ELF-1 (cell line): ENCODE data around the gene KCNG2.
"Not testable (repeated sequence)": the region's sequence is repeated elsewhere in the genome, so short reads cannot be mapped to it uniquely, and the experiment has no call there.

ENCODE experiments used
- DNase-seq: peaks from one replicate; pipeline ENCODE4 v3.0.0-alpha.2; 2016; ENCODE audit warnings: low read depth, low spot score

KCNG2 gene

GRCh38 chr18:79797518-79798345 lies at the start of gene KCNG2:
KCNG2 (plus strand) TSS chr18:79797938; CDS start chr18:79863668, 65,730 bp downstream.
- DNase-seq, result peak; percentile 20

GRCh38 chr18:79748321-79749180 lies 49.2 kb upstream of the KCNG2 start:
- DNase-seq, result no peak

GRCh38 chr18:79749251-79750191 lies 48.2 kb upstream of the KCNG2 start:
- DNase-seq, result no peak

GRCh38 chr18:79750980-79751571 lies 46.7 kb upstream of the KCNG2 start:
- DNase-seq, result no peak

- DNase-seq, result not testable (repeated sequence)
These were observed 45.7 kb upstream of the KCNG2 start for GRCh38 chr18:79751918-79752578.

- not testable (repeated sequence) for DNase-seq
These were observed 44.8 kb upstream of the KCNG2 start for GRCh38 chr18:79752946-79753345.

- no peak for DNase-seq
These were observed 44.3 kb upstream of the KCNG2 start for GRCh38 chr18:79753391-79753851.

- no peak for DNase-seq
These were observed 43.5 kb upstream of the KCNG2 start for GRCh38 chr18:79754022-79754761.

GRCh38 chr18:79754831-79755351 lies 42.8 kb upstream of the KCNG2 start:
- DNase-seq, result no peak

- no peak for DNase-seq
These were observed 42.1 kb upstream of the KCNG2 start for GRCh38 chr18:79755496-79756142.

- DNase-seq, result no peak
These were observed 41.6 kb upstream of the KCNG2 start for GRCh38 chr18:79756143-79756500.

GRCh38 chr18:79756826-79757225 lies 40.9 kb upstream of the KCNG2 start:
- DNase-seq, result no peak

- no peak for DNase-seq
These were observed 37.4 kb upstream of the KCNG2 start for GRCh38 chr18:79760348-79760747.

- no peak for DNase-seq
These were observed 36.9 kb upstream of the KCNG2 start for GRCh38 chr18:79760881-79761280.

GRCh38 chr18:79763407-79763806 lies 34.3 kb upstream of the KCNG2 start:
- no peak for DNase-seq

GRCh38 chr18:79764131-79764530 lies 33.6 kb upstream of the KCNG2 start:
- DNase-seq, result no peak

GRCh38 chr18:79765491-79766245 lies 32.1 kb upstream of the KCNG2 start:
- no peak for DNase-seq

GRCh38 chr18:79766308-79766707 lies 31.4 kb upstream of the KCNG2 start:
- DNase-seq, result peak; percentile 29
